GM19239 (cell line): ENCODE data around the gene UAP1.
A peak's percentile ranks its signal among the peaks of the same experiment; 100 is the strongest.

Source experiments
- DNase-seq: peaks from one replicate; pipeline ENCODE4 v3.0.0; 2011; ENCODE audit warnings: low spot score; ENCODE audit not compliant: insufficient read length
- FAIRE-seq: peaks from 2 replicates; lab custom pipeline; 2011; peaks lifted over from hg19 to GRCh38; lab: Jason Lieb, UNC

Gene UAP1

DNA sequence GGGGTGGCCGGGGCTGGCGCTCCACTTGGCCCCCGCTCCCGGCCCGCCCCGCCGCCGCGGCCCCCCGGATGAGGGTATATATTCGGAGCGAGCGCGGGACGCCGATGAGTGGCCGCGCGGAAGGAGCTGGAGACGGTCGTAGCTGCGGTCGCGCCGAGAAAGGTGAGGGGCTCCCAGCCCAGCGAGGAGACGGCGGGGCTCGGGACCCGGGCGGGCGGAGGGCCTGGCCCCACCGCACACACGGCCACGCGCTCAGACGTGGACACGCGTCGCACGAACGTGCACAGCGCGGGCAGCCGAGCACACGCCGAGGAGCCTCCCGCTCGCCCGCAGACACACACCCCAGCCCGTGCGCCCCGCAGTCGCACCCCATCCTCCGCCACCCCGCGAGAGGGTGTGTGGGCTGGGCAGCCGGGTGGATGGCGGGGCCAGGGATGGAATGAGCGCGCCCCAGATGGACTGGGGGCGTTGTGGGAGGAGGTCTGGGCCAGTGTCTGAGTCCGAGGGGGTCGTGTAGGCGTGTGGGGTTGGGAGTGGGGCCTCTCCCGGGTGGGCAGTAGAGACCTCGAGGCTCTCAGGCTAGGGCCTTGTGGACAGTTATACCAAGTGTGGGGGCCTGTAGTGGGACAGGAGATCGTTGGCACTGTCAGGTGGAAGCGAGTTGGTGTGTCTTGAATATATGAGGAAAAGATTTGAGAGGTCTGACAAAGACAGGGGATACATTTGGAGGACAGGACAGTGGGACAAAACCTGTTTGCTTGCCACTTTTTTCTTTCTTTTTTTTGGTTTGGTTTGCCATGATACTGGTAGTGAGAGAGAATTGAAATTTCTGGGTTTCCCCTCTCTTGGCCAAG, at the start of gene UAP1:
Gene UAP1, plus strand, starts transcription at position 107 of the 854 bp plus-strand sequence. CDS start 4,347 bp downstream, outside the sequence.
- DNase-seq (peak; percentile 14), FAIRE-seq (peak; percentile 59)

DNA sequence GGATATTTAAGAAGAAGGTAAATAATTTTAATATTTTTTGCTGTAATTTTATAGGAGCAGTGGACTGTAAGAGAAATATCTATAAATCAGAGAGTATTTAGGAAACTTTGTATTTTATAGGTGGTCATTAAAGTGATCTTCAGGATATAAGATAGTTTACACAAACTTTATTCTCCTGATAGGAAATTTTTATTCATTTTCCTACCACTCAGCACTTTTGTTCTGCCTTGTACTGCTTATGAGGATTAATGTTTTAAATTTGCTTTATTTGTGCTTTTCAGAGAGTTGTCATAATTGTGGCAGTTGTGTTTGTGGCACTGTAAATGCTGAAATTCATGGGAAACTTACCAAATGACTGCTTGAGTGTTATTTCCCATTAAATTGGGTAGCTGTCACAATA, 34.2 kb upstream of the UAP1 start:
- FAIRE-seq (no peak), DNase-seq (no peak)

DNA sequence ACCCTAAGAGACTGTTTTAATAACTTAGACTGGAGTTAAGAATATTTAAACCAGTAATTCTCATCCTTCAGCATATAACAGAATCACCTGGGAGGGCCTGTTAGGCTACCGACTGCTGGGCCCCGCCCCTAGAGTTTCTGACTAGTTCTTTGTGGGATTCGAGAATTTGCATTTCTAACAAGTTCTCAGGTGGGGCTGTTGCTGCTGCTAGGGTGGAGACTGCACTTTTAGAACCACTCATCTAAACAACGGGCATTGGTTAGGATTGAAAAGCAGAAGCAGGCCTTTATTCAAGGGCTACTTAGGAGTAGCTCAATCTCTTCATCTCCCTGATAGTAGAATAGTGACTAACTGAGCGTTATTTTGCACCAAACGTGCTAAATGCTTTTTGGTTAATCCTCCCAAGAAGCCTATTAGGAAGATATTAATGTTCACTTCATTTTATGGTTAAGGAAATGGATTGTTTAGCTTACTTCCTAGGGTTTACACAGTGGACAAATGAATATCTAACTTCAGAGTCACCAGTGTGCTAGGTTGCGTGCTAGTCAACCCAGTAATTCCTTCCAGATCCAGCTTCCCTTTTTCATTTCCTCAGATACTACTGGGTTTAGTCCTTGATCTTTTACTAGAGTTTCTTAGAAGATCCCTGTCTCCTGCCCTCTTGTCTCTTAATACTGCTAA, 31.1 kb upstream of the UAP1 start:
- peak; percentile 17 for DNase-seq
- FAIRE-seq = peak; percentile 86

DNA sequence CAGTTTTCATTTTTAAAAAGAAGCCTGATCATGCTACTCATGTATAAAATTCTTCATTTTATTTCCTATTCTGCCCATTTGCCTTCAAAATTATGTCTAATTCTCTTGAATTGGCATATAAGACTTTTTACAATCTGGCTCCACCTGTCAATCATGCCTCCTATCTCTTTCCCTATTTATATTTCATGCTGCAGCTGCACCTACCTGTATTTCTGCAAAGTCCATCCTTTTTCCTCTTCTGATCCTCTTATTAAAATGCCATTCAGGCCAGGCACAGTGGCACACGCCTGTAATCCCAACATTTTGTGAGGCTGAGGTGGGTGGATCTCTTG, 30.6 kb upstream of the UAP1 start:
- DNase-seq (no peak), FAIRE-seq (no peak)

DNA sequence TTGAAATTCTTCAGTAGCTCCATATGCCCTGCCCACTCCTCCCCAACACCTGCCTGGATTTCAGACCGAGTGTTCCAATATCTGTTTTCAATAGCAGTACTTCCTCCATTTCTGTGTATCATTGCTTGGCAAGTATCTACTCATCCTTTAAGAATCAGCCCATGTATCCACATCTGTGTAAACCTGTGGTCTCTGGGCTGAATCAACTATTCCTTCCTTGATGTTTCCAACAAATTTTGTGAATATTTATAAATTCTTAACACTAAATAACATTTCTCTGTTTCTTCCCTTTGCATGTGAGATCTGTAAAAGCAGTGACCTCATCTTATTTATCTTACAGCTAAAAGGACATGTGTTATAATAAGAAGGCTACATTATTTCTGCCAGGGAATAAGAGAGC, 26.0 kb upstream of the UAP1 start:
- FAIRE-seq = no peak
- no peak for DNase-seq

DNA sequence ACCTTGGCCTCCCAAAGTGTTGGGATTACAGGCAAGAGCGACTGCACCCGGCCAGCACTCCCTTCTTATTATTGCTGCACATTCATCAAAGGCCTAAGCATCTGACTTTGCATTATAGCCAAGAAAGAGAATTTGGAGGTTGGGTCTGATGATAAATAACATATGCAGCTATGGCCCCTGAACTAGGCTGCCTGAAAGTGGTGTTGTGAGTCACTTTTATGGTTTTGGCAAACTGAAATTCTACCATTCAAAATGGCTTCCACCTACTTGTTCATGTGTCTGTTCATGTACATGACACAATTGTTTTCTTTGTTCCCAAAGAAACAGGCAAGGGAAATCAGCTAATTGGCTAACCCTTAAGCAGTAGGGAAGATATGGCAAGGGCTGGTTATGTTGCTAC, 25.0 kb upstream of the UAP1 start:
- DNase-seq (no peak), FAIRE-seq (no peak)

DNA sequence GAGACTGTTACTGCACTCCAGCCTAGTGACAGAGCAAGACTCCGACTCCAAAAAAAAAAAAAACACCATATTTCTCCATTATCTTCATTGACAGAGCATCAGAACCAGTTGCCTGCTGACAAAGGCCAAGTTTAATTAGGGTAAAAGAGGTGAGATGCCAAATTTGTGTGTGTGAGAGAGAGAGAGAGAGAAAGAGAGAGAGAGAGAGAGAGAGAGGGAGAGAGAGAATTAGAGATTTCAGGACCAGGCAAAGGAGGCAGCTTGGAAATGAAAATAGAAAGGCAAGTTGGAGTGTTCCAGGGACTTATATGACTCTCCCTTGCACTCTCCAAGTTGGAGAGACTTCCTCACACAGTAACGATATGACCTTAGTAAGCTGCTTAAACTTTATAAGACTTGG, 24.3 kb upstream of the UAP1 start:
- FAIRE-seq = no peak

DNA sequence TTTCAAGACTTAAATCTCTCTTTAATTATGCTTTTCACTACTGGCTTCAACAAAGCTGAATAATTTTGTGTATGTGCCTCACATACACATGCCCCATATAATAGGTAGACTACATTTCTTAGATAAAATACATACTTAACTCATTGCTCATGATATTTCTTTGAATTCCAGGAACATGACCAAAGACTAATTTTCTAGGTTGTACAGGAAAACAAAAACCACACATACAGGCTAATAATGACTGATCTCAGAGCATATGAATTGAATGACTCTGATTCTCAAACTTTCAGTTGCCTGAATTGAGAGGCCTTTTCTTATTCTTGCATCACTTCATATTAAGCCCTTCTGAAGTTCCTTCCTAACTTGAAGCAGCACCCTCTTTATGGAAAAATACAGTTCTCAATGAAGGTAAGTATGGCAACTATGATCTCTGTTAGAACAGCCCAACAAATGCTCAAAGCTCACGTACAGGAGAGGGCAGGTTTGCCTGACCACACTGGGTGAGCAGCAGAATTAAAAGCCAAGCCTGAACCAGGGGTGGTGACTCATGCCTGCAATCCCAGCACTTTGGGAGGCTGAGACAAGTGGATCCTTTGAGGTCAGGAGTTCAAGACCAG, 22.6 kb upstream of the UAP1 start:
- no peak for DNase-seq

More for the DNA sequence above, 24.3 kb upstream of the UAP1 start:
- no peak for DNase-seq

DNA sequence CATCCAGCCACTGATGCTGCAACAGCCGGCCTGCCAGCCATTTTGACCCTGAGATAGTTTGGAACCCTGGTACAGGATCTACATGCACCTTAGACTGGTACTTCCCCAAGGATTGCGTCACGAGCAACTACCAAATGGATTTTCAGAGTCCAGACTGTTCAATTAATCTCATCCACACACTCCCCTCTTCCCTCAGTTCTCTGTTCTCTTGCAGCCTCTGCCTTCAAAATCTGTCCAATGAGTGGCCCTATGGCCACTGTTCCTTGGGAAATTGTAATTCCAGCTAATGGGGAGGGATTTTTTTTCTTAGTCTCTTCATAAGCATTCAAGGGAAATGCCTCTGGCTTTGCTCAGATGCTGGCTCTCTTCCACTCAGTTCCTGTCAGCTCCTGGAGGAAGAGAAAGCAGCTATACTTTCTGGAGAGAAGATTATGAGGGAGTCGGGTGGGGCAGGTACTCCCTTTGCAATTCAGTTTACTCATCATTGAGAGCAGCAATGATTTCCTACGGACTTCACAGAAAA, 19.8 kb upstream of the UAP1 start:
- DNase-seq = no peak
- FAIRE-seq = no peak

More for the DNA sequence above, 22.6 kb upstream of the UAP1 start:
- no peak for FAIRE-seq

DNA sequence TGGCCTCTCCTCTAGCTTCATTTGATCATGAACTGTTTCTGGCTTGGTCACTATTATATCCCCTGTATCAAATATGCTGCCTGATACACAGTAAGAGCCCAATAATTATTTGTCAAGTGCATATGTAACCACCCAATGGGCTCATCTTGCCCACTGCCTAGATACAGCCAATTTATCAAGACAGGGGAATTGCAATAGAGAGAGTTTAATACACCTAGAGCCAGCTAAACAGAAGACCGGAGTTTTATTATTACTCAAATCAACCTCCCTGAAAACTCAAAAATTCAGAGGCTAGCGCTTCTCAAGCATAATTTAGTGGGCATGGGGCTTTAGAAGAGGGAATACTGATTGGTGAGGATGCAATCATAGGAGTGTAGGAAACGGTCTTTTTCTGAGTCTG, 18.3 kb upstream of the UAP1 start:
- FAIRE-seq = no peak

DNA sequence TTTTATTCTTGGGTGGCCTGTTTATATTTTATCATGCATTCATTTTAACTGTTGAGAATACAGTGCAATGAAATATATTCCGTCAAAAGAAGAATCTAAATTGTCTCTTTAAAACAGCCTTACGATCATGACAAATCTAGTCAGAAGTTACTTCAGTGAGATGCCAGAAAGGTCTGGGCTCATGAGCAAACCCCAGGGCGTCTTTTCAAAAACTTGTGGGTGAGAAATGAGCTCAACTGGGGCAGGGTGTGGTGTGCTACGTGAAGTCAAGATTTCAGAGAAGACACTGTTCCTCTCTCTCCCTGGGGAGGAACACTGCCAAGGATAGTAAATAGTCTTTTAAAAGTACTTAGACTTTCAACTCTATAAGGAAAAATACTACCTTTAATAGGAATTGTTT, 13.4 kb upstream of the UAP1 start:
- DNase-seq (no peak), FAIRE-seq (no peak)

More for the DNA sequence above, 18.3 kb upstream of the UAP1 start:
- no peak for DNase-seq

DNA sequence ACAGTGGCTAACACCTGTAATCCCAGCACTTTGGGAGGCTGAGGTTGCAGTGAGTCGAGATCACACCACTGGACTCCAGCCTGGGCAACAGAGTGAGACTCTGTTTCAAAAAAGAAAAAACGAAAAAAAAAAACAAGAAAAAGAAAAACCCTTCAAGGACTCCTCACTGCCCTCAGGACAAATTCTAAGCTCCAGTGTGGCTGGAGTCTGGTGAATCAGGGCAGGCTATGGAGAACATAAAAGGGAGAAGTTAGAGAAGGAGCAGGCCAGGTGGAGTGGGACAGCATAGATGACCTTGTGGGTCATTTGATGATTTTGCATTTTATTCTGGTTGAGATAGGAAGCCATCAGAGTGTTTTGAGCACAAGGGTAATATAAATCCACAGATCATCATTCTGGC, 12.5 kb upstream of the UAP1 start:
- FAIRE-seq (no peak), DNase-seq (no peak)

DNA sequence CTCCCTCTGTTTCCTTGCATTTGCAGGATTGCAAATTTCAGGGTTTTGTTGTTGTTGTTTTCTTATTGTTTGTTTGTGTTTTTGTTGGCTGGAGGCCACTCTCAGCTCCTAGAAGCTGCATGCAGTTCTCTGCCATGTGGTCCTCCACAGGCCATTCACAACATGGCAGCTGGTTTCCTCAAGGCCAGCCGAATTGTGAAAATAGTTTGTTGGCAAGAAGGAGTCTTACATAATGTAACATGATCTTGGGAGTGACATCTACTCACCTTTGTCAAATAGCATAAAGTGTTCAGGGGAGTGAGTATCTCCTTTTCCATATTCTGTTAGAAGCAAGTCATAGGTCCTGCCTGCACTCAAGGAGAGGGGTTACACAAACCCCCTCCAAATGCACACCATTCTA, 10.6 kb upstream of the UAP1 start:
- DNase-seq = no peak
- no peak for FAIRE-seq

DNA sequence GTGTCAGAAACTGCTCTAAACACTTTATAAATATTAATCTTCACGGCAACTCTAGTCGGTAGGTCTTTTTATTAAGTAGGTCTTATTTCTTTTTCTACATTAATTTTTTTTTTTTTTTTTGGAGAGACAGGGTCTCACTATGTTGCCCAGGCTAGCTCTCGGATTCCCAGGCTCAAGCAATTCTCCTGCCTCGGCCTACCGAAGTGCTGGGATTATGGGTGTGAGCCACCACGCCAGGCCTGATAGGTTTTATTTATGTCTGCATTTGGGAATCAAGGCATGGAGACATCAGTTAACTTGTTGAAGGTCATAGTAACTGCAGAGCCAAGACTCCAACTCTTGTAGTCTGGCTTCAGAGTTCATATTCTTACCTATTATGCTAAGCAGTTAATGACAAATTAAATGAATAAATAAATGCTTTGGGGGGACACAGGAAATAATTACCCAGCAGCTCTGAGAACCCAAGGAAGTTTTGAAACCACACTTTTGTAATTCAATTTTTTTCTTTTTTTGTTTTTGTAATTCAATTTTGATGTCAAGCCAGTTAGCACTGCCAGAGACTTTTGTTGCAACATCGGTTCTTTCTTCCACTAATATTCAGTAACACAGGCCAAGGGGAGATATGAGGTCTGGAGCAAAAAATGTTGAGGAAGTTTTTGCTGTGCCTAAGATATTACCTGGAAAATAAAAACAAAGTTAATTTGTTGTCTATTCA, 9.4 kb upstream of the UAP1 start:
- FAIRE-seq = no peak
- no peak for DNase-seq

DNA sequence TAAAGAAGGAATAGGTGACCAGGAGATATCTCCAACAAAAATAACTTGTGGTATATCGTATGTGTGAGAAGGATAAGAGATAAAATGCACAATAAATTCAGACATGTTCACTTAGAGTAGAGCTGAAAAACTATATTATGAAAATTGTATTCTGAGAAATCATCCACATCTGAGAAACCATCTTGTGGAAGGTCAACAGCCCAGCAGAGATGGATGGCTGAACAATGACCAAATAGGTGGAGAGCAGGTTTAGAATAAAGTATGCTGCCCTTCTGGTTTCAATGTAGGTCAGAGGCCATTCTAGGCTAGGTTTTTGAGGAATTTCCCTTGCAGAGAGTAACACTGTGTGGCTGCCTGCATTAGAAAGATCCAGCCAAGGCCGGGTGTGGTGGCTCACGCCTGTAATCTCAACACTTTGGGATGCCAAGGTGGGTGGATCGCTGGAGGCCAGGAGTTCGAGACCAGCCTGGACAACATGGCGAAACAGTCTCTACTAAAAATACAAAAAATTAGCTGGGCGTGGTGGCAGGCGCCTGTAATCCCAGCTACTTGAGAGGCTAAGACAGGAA, 8.8 kb upstream of the UAP1 start:
- FAIRE-seq = no peak
- DNase-seq = no peak

DNA sequence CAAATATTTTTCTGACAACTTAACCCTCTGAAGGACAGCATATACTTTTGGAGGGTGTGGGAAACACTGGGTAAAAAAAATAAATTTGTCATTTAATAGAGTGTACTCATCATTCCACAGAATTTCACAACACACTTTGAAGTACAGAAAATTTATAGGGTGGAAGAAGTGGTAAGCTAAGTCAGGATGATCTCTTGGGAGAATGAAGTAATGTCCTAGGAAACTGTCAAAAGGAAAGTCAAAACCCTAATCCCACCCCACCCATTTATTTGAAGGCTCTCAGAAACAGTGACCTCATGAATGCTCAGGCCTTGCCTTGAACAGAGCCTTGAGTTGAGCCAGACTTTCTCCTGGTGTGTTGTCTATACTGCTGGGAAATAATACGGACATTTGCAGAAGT, 7.3 kb upstream of the UAP1 start:
- FAIRE-seq (no peak), DNase-seq (no peak)

DNA sequence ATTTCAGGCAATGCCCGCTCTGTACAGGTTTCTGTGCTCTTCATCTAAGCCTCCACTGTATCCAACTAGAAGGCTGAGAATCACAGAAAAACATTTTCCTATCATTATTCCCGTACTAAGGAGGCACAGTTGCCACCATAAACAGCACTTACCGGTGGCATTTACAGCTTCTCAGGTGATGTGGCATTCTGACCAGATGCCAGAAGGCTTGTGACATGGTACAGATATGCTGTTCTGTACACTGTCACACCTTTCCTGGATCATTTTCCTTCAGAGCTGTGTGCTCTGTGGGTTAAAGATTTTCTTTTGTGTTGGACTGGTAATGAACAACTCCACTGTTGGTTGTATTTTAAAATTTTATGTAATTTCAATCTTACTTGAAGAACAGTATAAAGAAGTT, 4.0 kb upstream of the UAP1 start:
- DNase-seq (no peak), FAIRE-seq (no peak)

DNA sequence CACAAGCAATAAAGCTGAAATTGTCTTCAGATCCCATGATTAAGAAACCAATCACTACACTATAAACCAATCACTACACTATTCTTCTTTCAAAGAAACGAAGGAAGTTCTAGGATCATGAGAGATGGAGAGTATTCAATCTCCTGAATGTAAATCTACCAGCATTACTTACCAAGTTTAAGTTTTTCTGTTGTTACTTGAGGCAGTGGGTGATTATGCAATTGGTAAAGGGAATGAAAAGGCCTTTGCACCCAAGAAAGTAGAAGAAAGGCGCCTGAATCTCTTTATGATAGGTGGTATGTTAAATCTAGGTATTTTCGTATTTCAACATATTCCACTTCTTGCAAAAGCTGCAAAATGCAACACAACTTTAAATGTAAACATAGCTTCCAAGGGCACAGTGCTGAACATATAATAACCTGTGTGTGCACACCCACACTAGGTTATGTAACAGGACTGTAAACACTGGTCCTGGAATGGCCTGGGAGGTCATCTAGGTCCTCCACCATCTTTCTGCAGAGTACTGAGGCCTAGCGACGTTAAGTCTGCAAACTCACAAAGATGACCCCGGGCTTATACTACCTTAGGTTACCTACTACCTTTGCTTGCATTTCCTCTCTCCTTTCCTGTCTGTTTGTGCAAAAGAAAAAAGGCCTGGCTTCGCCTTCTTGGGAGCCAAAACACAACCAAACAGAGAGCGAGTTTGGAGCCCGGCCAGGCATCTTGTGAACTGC, 1.1 kb upstream of the UAP1 start:
- FAIRE-seq (no peak), DNase-seq (no peak)

DNA sequence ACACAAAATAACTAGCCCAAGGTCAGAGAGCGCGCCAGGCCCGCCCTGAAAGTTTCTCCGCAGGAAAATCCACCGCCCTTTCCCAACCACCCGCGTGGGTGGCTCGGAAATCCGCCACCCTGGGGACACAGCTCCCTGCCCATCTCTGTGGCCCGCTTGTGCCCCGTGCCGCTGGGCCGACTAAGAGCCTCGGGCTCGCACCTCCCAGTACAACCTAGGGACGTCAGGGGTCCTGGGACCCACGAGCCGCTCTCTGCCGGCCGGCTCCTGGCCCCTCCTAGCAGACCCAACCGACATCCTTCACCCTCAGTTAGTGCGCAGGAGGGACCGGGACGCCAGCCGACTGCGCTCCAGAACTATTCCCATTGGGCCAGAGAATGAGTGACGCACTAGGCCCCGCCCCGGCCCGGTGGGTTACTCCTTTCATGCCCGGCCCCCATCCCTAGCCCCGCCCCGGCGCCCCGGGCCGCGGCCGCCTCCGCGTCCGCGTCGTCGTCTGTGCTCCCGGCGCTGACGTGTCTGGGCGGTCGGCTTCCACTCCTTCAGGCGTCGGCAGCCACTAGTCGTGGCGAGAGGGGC, 396 bp upstream of the UAP1 start:
- peak; percentile 89 for FAIRE-seq
- DNase-seq = peak; percentile 75
